ENCODE measurements around the gene TM6SF1. TPM values are rescaled to one million over a fixed set of nuclear protein-coding genes. Genes with fewer than 3 reads are reported as not detected.

The TM6SF1 gene
- total RNA-seq (2022; extraction: Qiagen RNA extraction; ENCODE audit: low read depth) = 0.09 to 0.35 TPM (median 0.11 TPM) in 4 of 5 replicates, not detected in the other

DNA sequence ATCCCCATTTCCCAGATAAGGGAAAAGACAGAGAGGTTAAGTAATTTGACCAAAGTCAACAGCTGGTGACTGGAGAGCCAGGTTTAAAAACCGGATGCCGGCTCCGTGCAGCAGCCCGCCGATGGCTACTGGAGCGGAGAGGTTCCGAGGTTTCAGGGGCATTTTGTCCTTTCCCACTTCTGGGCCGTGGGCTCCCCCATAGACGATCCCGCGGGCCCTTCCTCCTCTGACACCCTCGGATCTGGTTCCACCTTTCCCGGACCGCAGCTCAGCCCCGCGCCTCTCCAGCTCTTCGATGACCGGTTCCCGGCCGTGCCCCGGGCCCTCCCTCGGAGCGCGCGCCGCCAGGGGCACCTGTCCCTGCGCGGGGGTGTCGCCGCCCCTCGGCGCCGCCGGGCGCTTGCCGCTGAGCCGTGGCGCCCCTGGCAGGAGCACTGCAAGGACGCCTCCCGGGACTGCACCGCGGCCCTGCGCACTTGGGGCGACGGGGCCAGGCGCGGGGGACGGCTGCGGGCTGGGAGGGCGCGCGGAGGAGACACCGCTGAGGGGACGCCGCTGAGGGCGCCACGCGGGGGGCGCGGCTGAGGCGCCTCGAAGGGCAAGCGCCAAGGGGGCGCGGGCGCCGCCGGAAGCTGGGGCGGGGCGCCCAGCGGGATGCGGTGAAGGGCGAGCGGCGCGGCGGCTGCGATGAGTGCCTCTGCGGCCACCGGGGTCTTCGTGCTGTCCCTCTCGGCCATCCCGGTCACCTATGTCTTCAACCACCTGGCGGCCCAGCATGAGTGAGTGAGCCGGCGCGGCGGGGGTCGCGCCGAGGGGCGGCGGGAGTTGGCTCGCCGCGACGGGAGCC lies at the start of gene TM6SF1:
TSS of gene TM6SF1 (plus strand) at position 652 of the 847 bp plus-strand sequence. CDS start at position 688, 36 bp downstream.

DNA sequence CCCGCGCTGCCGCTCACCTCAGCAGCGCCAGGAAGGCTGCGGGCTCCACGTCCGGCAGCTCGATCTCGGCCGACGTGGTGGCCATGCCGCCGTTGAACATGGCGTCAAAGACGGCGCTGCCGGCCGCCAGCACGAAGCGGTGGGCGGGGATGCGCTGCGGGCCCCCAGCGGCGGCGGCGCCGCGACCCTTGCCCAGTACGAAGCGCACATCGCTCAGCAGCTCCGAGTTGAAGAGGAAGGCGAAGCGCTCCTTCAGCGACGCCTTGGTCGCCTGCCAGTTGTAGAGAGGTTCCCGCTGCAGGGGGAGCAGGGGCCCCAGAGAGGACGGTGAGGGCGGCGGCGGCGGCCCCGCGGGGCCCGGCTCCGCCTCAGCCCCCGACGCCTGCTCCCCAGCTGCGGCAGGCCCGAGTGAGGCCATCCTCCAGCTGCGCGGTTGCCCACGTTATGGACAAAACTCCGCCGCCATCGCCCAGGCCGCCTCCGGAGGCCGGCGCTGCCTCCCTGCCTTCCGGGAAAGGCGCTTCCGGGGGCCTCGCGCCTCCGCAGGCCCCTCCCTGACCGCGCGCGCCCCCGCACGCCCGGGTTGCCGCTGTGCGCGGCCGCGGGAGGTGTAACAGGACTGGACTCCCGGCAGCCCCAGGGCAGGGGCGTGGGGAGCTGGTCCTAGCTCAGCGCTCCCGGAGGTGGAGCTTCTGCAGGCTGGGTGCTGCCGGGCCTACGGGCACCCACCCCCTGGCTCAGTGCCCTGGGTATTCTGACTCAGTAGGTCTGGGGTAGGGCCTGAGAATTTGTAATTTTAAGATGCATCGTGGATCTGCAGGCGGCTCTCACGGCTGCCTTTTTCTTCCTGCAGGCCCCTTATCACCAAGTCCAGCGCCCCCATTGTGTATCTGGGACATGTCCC lies 40.5 kb upstream of the TM6SF1 start, which contains the start of gene BTBD1:
TSS of gene BTBD1 (minus strand) at position 519 of the 904 bp plus-strand sequence. CDS start at position 418, 101 bp downstream.

Other genes with a start within 250 kb of the TM6SF1 start
- gene HOMER2, start 154.9 kb upstream of the TM6SF1 start, total RNA-seq (2022; extraction: Qiagen RNA extraction; ENCODE audit: low read depth) = 12.2 to 14.1 TPM (median 12.8 TPM) in 5 replicates
- 41.8 to 55.1 TPM (median 42.8 TPM) in 5 replicates for gene RAMAC, start 121.4 kb upstream of the TM6SF1 start, total RNA-seq (2022; extraction: Qiagen RNA extraction; ENCODE audit: low read depth)
- gene C15orf40, start 96.0 kb upstream of the TM6SF1 start, total RNA-seq (2022; extraction: Qiagen RNA extraction; ENCODE audit: low read depth) = 42.0 to 49.8 TPM (median 42.9 TPM) in 5 replicates
- 43.5 to 63.4 TPM (median 57.0 TPM) in 5 replicates for gene BTBD1, start 40.4 kb upstream of the TM6SF1 start, total RNA-seq (2022; extraction: Qiagen RNA extraction; ENCODE audit: low read depth)
- 38.1 to 64.9 TPM (median 52.9 TPM) in 5 replicates for gene HDGFL3, start 100.2 kb downstream of the TM6SF1 start, total RNA-seq (2022; extraction: Qiagen RNA extraction; ENCODE audit: low read depth)
- 0.78 to 1.2 TPM (median 0.98 TPM) in 5 replicates for gene BNC1, start 177.0 kb downstream of the TM6SF1 start, total RNA-seq (2022; extraction: Qiagen RNA extraction; ENCODE audit: low read depth)